ENCODE data around the gene FOXJ2.
"Not testable (repeated sequence)": the region's sequence is repeated elsewhere in the genome, so short reads cannot be mapped to it uniquely, and the experiment has no call there.

FOXJ2 gene

DNA sequence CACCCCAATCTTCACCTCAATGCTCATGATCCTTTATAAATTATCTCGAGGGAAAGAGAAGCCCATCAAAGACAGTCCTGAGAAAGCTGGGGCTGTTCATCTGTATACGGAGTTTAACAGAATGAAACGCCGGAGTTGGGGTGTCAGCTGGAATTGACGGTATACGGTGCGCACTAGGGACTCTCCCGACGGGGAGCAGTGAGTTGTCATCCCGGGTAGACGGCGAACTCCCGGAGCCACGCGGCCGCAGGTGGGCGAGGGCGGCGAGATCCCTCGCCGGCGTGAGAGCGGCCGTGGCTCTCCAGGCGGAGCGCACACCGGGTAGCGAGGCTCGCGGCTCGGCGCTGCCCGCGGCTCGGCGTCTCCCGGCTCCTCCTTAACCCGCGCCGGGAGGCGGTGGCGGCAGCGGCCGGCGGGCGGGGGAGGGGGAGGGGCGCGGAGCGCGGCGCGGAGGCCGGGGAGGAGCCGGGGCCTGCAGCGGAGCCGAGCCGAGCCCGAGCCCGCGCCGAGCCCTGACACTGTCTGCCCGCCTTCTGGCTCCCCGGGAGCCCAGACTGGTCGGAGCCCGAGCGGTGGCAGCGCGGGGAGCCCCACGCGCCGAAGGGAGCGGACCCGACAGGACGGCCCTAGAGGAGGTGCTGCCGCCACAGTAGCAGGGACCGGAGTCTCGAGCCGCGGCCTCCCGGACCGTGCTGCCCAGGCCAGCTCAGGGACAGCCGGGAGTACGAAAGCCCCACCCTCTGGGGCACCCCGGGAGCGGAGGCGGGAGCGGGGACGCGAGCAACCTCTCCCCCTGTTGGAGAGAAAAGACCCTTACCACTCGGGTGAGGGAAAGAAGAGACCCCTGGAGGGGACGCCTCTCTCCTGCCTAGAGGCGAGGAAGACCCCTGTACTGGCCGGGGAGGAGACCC is at the start of gene FOXJ2:
Gene FOXJ2 (plus strand): TSS at position 475 of the 911 bp plus-strand sequence. CDS start 7,117 bp downstream, outside the sequence.
- peak; percentile 83 for DNase-seq

DNA sequence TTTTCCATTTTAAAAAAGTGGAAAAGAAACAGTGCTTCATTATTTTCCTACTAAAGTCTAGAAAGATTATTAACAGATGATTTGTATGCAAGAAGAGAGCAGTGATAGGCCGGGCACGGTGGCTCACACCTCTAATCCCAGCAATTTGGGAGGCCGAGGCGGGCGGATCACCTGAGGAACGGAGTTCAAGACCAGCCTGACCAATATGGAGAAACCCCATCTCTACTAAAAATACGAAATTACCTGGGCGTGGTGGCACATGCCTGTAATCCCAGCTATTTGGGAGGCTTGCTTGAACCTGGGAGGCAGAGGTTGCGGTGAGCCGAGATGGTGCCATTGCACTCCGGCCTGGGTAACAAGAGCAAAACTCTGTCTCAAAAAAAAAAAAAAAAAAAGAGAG is 49.5 kb upstream of the FOXJ2 start:
- not testable (repeated sequence) for DNase-seq

DNA sequence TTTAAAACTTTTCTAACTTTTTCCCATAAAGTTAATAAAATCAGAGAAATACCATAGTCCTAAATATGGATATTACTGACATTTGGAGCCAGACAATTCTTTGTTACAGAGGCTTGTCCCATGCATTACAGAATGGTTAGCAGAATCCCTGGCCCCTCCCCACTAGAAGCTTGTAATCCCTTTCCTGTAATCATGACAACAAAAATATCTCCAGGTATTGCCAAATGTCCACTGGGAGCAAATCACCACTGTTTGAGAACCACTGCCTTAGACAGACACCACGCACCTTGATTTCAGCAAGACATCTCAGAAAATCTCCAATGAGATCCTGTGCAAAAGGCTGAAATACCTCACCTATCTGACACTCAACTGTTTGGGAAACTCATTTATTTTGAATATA is 49.1 kb upstream of the FOXJ2 start:
- DNase-seq = not testable (repeated sequence)

DNA sequence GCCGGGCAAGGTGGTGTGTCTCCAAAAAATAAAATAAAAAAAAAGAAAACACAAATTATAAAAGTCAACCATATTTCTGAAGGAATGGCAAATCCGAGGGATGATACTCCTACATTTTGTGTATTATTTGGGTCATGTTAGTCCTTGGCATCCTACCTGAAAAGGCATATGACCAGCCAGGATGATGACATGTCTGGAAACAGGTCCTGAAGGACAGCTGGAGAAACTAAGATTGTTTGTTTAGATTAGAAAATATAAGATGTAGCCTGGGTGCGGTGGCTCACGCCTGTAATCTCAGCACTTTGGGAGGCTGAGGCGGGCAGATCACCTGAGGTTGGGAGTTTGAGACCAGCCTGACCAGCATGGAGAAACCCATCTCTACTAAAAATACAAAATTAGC is 47.6 kb upstream of the FOXJ2 start:
- no peak for DNase-seq

DNA sequence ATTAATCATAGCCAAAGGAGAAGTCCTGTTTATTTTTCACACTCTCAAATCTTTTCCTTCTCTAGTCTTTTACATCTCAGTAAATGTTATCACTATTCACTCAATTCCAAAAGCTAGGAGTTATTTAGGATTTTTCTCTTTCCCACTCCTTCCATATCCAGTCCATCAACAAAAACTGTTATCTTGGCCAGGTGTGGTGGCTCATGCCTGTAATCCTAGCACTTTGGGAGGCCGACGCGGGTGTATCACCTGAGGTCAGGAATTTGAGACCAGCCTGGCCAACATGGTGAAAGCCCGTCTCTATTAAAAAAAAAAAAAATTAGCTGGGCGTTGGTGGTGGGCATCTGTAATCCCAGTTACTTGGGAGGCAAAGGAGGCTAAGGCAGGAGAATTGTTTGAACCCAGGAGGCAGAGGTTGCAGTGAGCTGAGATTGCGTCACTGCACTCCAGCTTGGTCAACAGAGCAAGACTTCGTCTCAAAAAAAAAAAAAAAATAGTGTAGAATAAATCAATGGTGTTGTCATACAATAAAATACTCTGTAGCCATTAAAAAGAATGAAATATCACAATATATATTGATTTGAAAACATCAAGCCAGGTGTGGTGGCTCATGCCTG is 46.6 kb upstream of the FOXJ2 start:
- DNase-seq = no peak

DNA sequence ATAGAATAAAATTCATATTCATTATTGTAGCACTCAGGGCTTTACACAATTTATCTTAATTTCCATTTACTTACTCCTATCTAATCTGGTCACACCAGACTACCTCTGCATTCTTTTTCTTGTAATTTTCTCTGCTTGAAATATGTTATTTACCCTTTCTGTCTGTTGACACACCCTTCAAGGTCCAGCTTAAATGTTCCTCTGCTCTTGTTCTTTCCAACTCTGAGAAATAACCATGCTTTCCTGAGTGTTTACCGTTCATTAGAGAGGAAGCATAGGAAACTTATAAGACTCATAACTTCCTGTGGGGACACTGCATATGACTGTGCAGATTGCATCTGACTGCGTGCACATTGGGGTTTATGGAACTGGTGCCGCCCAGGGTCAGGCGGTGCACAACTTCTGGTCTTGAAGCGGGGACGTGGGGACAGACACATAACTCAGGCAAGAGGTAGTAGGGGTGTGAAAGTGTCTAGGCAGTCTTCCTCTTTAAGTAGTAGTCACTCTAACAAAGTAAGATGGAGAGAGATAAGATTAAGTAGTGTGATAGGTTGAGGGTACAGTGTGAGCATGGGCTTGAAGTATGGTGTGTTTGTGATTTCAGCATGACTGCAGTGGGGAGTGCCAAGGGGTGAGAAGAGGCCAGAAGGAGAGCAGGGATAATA is 42.6 kb upstream of the FOXJ2 start:
- peak; percentile 44 for DNase-seq

DNA sequence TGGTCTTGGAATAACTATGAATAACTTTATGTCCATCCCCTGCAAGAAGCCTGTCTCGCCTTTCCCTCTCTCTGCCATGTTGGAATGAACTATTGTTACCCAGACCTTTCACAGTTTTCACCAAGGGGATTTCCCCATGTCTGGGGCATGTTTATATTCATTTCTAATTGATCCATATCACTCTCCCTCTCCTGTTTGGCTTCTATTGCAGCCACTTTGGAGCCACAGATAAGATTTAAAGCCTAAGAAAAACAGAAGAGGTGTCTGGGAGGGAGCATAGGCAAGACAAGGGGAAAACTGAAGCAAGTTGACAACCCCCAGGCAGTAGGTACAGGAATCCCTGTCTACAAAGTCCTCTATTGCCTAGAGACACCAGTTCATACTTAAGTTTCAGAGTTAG is 41.0 kb upstream of the FOXJ2 start:
- DNase-seq = no peak

DNA sequence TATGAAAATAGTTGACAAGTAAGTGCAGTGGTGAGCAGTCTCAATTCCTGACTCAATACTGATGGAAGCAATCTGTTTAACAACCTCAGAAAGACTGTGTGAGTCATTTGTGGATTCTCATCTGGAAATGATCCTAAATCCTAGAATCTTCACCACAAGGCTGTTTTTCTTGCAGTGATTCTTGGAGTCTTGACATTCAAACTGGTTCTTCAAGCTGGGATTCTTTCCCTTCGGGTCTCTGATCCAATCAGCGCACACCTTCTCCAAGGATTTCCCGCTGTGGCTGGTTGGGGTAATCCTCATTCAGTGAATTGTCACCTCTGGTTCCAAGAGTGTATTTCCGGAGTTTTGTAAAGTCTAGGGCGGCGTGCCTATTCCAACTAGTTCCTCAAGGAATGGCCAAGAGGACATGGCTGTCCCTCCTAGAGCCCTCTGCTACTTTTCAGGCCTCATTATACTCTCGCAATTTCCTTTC is 37.7 kb upstream of the FOXJ2 start:
- DNase-seq = no peak

DNA sequence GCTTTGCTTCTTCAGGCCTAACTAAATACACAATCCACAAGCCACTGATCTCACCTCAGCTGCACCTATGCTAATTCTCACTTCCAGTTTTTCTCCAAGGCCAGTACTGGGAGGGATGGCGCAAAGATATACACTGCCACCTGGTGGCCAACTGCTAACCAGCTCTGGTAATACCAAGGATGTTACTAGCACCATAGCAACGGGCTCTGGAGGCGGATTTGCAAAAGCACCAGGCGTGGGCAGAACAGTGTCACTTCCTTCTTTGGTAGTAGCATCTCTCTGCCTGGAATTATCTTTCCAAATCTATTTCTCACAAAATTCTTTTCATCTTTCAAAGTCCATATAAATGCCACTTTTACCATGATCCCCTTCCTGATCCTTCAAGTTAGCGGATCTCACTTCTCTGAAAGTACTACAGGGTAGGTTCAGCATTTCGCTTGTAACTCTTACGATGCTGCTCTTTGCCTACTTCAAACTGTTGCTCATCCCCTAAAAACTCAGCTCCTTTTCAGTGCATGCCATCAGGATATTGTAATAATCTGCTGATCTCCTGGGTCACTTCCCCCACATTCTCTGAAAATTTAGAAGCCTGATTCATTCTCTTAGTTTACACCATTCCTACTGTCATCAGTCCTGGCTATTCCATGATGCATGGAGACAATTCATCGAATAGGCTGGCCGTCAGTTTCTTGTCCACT is 37.1 kb upstream of the FOXJ2 start:
- DNase-seq = peak; percentile 81

DNA sequence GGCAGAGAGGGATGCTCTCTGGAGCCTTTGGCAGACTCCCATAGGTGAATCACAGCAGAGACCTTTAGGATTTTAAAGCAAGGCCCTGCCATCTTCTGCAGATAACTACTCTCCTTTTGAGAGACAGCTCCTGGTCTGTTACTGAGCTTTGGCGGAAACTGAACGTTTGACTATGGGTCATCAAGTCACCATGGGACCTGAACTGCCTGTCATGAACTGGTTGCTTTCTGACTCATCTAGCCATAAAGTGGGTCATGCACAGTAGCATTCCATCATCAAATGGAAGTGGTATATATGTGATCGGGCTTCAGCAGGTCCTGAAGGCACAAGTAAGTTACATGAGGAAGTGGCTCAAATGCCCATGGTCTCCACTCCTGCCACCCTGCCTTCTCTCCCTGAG is 31.7 kb upstream of the FOXJ2 start:
- not testable (repeated sequence) for DNase-seq

DNA sequence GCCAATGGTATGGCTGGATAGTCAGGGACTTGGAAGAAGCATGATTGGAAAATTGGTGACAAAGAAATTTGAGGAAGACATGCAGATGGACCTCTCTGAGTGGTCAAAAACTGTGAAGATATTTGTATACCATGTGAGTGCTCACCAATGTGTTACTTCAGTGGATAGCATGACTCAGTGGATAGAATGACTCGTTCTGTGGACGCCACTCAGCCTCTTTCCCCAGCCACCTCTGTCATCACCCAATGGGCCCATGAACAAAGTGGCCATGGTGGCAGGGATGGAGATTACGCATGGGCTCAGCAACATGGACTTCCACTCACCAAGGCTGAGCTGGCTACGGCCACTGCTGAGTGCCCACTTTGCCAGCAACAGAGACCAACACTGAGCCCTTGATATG is 31.0 kb upstream of the FOXJ2 start:
- not testable (repeated sequence) for DNase-seq

DNA sequence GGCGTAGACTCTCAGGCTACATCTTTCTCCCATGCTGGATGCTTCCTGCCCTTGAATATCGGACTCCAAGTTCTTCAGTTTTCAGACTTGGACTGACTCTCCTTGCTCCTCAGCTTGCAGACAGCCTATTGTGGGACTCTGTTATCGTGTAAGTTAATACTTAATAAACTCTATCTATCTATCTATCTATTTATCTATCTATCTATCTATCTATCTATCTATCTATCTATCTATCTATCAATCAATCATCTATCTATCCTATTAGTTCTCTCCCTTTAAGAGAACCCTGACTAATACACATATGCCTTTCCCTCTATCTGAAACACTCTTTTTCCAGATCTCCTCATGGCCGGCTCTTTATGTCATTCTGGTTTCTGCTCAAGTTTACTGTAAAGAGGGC is 27.6 kb upstream of the FOXJ2 start:
- DNase-seq = not testable (repeated sequence)

DNA sequence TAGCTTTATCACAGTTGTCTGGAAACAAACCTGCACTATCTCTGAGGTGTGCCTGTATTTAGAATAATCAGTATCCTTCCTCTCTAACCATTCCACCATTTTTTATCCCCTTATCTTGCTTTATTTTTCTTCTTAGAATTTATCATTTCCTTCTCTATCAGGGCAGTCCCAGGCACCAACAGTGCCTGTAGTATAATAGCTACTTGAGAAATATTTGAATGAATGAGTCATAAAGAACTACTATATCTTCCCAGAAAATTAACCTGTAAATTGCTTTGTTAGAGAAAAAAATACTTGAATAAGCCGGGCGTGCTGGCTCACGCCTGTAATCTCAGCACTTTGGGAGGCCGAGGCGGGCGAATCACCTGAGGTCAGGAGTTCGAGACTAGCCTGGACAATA is 21.2 kb upstream of the FOXJ2 start:
- DNase-seq = no peak

DNA sequence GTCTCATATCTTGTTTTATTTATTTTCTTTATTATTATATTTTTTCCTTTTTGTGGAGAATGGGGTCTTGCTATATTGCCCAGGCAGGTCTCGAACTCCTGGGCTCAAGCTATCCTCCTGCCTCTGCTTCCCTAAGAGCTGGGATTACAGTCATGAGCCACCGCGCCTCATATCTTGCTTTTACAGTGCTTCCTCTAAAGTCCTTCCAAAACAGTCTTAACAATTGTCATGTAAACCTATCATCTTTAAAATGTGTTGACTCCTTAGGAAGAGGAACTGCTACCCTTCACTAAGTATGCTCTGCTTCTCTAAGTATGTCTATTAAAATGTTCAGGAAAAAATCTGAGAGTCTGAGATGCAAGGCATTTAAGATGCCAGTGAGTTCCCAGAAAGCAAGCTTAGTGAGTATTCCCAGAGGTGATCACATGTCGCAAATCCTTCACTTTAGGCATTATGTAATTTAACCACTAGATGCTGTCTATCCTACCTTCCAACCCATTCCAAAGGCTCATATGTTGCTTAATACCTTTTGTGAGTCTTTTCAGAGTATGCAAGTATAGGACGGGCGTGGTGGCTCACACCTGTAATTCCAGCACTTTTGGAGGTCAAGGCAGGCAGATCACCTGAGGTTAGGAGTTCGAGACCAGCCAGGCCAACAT is 19.7 kb upstream of the FOXJ2 start:
- DNase-seq = no peak

DNA sequence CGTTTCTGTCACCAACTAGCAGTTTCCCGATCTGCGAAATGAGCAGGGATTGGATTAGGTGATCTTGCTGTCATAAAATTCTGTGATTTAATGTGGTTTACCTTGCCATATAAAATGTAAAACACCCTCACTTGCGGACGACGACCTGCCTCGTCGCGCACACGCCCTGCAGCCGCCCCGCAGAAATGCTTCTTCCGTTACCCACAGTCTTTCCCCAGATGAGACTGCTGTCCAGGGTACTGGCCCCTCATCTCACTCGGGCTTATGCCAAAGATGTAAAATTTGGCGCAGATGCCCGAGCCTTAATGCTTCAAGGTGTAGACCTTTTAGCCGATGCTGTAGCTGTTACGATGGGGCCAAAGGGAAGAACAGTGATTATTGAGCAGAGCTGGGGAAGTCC is 17.7 kb upstream of the FOXJ2 start:
- DNase-seq = no peak

DNA sequence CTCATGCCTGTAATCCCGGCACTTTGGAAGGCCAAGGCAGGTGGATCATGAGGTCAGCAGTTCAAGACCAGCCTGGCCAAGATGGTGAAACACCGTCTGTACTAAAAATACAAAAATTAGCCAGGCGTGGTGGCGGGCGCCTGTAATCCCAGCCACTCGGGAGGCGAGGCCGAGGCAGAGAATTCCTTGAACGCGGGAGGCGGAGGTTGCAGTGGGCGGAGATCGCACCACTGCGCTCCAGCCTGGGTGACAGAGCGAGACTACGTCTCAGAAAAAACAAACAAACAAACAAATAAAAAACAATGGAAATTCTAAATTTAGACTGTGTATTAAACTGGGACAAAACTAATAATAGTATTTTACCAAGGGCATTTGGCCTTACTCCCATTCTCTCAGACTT is 14.3 kb upstream of the FOXJ2 start:
- DNase-seq = not testable (repeated sequence)

DNA sequence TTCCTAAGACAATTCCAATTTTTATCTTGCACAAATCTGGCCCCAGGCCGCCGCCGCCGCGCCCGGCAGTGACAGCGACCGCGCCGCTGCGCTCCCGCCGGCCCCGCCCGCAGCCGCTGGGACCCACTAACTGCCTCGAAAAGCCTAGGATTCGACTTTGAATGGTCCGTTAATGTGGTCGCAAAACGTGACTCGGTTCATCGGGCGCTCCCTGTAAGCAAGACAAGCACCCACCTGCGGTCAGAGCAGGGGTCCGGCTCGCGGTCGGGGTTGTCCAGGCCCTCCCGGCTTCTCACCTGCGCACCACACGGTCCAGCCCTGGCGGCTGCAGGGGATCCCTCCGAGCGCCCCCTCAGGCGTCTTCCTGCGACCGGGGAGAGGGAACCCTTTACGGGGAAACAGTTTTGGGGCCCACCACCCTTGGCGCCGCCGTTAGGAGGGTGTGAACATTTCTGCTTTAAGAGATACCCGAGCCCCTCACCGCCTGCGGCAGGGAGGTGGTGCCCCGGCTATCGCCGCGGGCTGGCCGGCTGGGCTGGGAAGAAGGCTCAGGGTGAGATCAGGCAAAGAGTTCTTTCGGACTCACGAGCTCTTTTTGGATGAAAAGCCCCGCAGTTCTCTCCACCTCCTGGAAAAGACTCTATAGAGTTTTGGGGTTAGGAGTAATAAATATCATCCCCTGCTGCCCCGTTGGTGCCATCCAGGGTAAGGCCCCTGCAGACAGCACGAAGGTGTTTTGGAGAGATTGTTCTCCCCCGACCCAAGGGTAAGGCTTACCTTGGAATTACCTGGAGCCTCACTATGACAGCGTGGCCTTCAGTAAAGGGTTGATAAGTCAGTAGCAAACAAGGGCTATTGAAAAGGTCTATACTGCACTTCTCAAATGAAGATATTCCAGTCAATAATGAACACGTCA is 13.6 kb upstream of the FOXJ2 start:
- DNase-seq = peak; percentile 15

DNA sequence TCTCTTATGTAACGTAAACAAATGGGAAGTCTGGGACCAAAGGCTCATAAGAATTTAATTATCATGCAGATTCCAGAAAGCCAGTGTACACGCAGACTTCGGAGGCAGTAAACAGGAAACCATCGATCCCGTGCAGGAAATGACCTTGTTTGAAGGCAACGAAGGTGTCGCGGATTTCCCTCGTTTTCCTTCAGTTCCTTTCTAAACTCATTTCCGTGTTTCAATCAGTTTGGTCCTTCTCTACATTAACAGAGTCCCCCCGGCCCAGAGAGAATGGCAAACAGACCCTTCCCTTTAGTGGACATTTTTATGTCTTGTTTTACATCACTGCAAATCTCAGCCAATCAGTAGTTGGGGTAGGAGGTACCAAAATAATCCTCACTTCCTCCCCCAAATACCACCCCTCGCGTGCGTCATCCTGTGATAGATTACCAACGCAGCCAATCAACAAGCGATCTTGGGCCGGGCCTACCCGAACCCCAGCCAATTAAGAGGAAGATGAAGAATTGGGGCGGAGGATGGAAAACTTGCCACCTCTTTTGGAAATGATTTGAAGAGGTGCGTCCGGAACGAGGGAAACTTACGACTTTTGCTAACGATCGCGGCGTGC is 6.1 kb upstream of the FOXJ2 start:
- DNase-seq = peak; percentile 88

DNA sequence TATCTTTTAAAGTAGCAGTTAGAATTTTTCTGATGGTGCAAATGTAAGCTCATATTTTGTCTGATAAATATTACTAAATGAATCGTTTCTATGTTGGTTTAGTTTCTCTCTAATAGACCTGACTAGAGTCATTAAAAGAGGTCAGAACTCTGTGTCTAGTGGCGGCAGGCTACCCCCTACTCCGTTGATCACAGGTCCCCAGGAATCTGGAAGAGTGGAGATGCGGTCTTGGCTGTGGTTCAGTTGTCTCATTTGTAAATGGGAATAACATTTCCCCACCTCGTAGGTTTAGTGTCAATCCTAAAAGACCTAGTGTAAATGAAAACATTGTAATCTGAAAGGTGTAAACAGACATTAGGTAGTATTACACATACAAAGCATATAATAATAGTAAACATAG is 4.7 kb upstream of the FOXJ2 start:
- DNase-seq = no peak

DNA sequence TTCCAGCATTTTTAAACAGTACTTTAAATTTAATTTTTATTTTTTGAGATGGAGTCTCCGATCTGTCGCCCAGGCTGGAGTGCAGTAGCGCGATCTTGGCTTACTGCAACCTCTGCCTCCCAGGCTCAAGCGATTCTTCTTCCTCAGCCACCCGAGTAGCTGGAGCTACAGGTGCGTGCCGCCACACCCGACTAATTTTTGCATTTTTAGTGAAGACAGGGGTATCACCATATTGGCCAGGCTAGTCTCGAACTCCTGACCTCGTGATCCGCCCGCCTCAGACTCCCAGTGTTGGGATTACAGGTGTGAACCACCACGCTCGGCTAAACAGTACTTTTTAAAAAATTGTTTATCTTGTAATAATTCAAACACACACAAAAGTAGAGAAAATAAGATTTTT is 4.2 kb upstream of the FOXJ2 start:
- no peak for DNase-seq

DNA sequence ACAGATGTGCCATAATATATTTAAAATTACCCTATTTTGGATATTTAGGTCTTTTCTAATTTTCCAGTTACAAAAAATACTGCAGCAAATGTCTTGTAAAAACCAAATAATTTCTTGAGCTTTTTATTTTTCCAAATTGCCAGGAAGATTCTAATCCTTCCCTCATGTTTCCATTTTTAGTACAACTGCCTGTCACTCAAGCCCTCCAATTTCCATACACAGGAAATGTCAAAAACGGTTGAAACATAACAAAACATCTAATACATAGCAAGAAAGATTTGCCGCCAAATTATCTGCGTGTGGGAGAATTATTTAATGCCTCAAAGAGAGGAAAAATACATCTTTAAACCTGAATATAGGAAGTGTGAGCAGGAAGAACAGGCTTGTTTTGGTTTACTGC is 2.3 kb upstream of the FOXJ2 start:
- no peak for DNase-seq

Measured in stimulated activated CD4-positive, alpha-beta T cell treated with anti-CD3 and anti-CD28 coated beads, Interleukin-4, amount 100 ng/mL, for 1 hour (primary cell).